RWPE1 (cell line): ENCODE measurements around the gene ZMYM3.
A peak's percentile ranks its signal among the peaks of the same experiment; 100 is the strongest.

Experiments used
- CTCF ChIA-PET: fragments of 350-600 bp; sonication (Branson Sonifier 250); formaldehyde crosslinking; extraction: SDS; loops from one replicate; lab custom pipeline; 2021; lab: Yijun Ruan, JAX
- POLR2A ChIA-PET: fragments of 400-600 bp; formaldehyde crosslinking; extraction: SDS; loops from one replicate; lab custom pipeline; 2020; ENCODE audit warnings: antibody characterized with exemption; ENCODE audit not compliant: low non-redundant PET; lab: Yijun Ruan, JAX
- DNase-seq: peaks from one replicate; pipeline ENCODE4 v3.0.0; 2012; ENCODE audit warnings: low spot score
- H3K27ac ChIP-seq: fragments of 450-650 bp; 2 replicates; pipeline ENCODE4 v1.5.1; 2017
- CTCF ChIP-seq: fragments of 450-650 bp; conservative IDR thresholded peaks from 2 replicates; pipeline ENCODE4 v1.5.1; 2017; ENCODE audit warnings: low read depth, mild to moderate bottlenecking

ZMYM3 gene

DNA sequence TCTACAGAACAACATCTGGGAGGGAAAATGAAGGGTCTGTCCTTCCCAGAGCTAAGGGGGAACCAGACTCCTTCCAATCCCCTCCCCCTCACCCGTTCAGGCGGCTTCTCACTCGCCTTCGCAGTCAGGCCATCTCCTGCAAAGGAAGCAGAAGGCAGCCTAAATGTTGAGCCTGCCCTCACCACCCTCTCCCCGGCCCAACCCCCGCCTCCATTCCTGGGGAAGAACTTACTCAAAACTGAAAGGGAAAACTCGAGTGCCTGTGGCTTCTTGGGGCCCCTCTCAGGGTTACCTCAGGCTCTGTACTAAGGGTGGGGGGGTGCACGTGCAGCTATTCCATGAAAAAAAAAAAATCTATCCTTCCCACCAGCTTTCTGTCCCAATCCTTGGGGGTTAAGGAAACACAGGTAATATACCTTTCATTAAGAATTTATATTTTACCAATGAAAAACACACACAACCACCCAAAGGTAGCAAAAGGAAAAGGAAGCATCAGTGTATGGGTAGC is 2.4 kb downstream of the ZMYM3 start:
- no peak for TF ChIP-seq CTCF
- ChIA-PET CTCF (no interaction called here), POLR2A (no interaction called here)
- DNase-seq: no peak
- H3K27ac ChIP-seq: no peak overlapping the region

DNA sequence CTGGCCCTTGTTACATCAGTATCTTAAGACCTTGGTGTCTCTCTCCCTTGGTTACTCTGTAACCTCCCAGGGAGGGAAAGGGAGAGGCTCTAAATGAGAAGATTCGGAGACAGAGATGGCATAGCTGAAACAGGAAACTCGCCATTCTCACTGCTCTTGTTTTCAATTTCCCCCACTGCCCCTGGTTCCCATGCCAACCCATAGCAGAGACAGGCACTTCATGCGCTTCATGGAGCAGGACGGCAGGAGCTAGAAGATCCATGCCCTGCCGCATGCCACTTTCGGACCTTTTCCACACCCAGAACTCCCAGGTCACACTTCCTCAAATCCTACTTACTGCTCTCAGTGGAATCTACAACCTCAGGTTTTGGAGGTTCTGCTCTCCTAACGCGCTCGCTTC is 3.1 kb downstream of the ZMYM3 start:
- DNase-seq: no peak
- CTCF ChIA-PET: no interaction called here
- TF ChIP-seq CTCF: no peak
- POLR2A ChIA-PET: no interaction called here
- H3K27ac ChIP-seq: no peak overlapping the region

DNA sequence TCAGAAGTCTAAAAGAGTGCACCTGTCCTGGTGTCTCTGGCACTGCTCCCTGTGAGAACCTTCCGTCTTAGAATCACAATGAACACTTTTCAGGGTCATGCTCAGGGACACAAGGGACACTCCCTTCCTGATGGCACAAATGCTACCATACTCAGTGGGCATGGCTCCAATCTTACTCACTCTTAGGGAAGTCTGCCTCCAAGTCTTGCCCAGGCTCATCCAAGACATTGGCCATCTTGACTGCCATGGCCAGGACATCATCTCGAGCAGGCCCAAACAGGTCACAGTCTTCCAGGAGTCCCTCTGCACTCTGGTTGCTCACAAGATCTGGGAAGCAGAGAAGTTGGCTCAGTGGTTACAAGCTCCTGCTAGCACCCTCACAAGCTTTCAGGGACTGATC is 8.8 kb downstream of the ZMYM3 start:
- peak overlapping the region; percentile 13; the same call in 1 of the 2 replicates for H3K27ac ChIP-seq
- ChIA-PET POLR2A (no interaction called here), CTCF (no interaction called here)

GRCh38 chrX:71244359-71245128 is 9.4 kb downstream of the ZMYM3 start:
- no peak for TF ChIP-seq CTCF
- POLR2A ChIA-PET: no interaction called here
- no peak for DNase-seq
- CTCF ChIA-PET: no interaction called here
- no peak overlapping the region for H3K27ac ChIP-seq

More for the DNA sequence above, 8.8 kb downstream of the ZMYM3 start:
- TF ChIP-seq CTCF: no peak
- DNase-seq: no peak

DNA sequence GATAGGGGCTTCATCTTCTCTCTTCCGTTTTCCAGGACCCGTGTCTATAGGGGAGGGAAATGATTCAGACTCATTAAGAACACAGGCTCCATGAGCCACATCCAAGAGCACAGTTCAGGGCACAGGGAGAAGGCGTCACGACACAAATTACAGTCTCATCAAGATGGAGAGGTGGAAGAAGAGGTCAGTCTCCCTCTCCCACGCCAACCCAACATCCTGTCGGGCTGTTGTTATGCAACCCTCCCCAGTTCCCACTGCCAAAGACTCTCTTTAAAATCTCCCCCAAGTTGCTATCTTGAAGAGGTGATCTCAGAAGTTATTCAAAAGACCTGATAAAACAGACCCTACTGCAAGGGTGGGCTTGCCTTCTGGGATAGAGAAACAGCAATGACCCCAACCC is 12.6 kb downstream of the ZMYM3 start:
- no peak for TF ChIP-seq CTCF
- CTCF ChIA-PET: no interaction called here
- DNase-seq: no peak
- H3K27ac ChIP-seq: no peak overlapping the region
- POLR2A ChIA-PET: no interaction called here

GRCh38 chrX:71239781-71240180 is 14.2 kb downstream of the ZMYM3 start:
- TF ChIP-seq CTCF: no peak
- ChIA-PET CTCF (no interaction called here), POLR2A (no interaction called here)
- DNase-seq: no peak
- H3K27ac ChIP-seq: no peak overlapping the region
